ENCODE data around the gene CREB3L4. TPM values are rescaled to one million over a fixed set of nuclear protein-coding genes. Genes with fewer than 3 reads are reported as not detected.

Gene CREB3L4
- total RNA-seq, 1 donor from 2014 or later: 11.1 TPM

DNA sequence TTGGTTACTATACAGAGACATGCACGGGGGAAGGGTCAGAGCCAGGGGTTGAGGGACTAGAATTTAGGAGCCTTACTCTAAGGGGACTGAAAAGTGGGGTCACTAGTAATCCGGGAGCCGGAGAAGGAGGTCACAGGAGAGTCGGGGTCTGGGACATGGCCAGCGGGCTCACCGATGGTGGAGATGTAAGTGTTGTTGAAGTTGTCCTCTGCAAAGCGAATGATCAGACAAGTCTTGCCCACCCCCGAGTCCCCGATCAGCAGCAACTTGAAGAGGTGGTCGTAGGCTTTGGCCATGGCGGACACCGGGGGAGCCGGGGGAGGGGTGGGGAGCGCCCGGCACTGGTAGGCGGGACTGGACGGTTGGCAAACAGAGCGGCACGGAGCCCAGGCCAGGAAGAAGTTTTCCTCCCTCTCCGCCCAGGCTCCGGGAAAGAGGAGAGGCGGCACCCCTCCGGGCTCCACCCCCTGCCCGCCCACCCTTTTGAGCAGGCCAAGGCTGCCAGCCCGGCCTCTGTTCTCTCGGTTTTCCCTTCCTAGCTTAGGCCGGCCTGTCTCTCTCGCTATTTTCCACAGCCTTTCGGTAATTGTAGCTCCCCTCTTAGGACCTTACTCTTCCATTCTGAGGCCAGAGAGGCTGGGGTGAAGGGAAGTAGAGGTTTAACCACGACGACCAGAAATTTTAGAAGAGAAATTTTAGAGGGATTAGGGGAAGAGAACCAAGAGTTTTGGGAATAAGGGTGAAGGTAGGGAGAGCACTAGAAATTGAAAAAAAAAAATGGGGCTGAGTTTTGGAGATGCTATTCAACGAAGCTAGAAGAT is 18.4 kb downstream of the CREB3L4 start, which contains the start of gene RAB13:
Gene RAB13, minus strand, starts transcription at position 399 of the 821 bp plus-strand sequence. Its CDS starts 103 bp downstream, at position 296.
- Mint-ChIP-seq H3K36me3 (ENCODE audit: unreplicated experiment) (peaks cover 13% of the 10 kb centered on the region), H3K9me3 (ENCODE audit: unreplicated experiment) (no peaks in the 10 kb centered on the region), H3K4me1 (ENCODE audit: unreplicated experiment) (peaks cover 37% of the 10 kb centered on the region), H3K27me3 (ENCODE audit: unreplicated experiment) (no peaks in the 10 kb centered on the region), H3K27ac (ENCODE audit: unreplicated experiment) (peak within 1 kb of the TSS; percentile 98), H3K4me3 (ENCODE audit: unreplicated experiment) (peak within 1 kb of the TSS; percentile 99)
- peak; percentile 93 for DNase-seq (ENCODE audit: extremely low spot score, unreplicated experiment)
- TF ChIP-seq, protein P1, sequence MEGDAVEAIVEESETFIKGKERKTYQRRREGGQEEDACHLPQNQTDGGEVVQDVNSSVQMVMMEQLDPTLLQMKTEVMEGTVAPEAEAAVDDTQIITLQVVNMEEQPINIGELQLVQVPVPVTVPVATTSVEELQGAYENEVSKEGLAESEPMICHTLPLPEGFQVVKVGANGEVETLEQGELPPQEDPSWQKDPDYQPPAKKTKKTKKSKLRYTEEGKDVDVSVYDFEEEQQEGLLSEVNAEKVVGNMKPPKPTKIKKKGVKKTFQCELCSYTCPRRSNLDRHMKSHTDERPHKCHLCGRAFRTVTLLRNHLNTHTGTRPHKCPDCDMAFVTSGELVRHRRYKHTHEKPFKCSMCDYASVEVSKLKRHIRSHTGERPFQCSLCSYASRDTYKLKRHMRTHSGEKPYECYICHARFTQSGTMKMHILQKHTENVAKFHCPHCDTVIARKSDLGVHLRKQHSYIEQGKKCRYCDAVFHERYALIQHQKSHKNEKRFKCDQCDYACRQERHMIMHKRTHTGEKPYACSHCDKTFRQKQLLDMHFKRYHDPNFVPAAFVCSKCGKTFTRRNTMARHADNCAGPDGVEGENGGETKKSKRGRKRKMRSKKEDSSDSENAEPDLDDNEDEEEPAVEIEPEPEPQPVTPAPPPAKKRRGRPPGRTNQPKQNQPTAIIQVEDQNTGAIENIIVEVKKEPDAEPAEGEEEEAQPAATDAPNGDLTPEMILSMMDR (IDR thresholded peaks at IDR 0.05): no peak

DNA sequence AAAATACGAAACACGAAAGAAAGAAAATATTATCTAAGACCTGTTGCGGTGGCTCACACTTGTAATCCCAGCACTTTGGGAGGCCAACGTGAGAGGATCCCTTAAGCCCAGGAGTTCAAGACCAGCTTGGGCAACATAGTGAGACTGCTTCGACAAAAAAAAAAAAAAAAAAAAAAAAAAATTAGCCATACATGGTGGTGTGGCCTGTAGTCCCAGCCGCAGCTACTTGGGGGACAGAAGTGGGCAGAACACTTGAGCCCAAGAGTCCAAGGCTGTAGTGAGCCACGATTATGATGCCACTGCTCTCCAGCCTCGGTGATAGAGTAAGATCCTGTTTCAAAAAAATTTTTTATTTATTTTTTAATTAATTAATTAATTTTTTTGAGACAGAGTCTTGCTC is 19.9 kb downstream of the CREB3L4 start:
- Mint-ChIP-seq H3K36me3 (ENCODE audit: unreplicated experiment) (peaks cover 20% of the 10 kb centered on the region), H3K27me3 (ENCODE audit: unreplicated experiment) (no peaks in the 10 kb centered on the region), H3K9me3 (ENCODE audit: unreplicated experiment) (no peaks in the 10 kb centered on the region), H3K4me1 (ENCODE audit: unreplicated experiment) (peaks cover 44% of the 10 kb centered on the region), H3K27ac (ENCODE audit: unreplicated experiment) (peak overlapping the region; percentile 98), H3K4me3 (ENCODE audit: unreplicated experiment) (no peak overlapping the region)
- DNase-seq (ENCODE audit: extremely low spot score, unreplicated experiment): no peak
- TF ChIP-seq, protein P1 (IDR thresholded peaks at IDR 0.05): no peak

DNA sequence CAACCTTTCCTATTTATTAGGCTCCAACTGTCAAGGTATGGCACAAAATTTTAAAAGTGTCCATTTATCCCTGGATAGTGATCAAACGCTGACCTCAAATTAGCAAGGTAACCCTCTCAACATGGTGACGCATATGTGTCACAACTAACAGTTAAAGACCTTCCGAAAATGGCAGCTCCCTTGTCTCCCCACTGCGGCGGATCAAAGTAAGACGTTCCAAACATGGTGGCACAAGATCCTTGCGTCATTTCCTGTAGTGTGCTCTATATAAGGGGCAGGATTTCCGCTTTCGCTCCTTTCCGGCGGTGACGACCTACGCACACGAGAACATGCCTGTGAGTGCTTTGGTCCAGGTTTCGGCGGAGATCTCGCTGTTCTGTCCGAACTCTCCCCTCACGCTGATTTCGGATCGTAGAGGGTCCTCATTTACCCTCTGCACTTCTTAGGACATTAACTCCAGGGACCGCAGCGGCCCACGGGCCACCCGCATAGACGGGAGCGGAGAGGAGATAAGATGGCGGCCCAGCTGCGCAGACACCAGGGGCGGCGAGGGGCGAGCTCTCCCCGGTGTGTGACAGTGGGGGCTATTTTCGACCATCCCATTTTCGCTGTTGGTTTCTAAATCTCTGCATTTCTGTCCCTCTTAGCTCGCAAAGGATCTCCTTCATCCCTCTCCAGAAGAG is 22.9 kb downstream of the CREB3L4 start, which contains the start of gene RPS27:
Gene RPS27, plus strand, starts transcription at position 295 of the 683 bp plus-strand sequence. Its CDS starts 35 bp downstream, at position 330.
- Mint-ChIP-seq H3K27me3 (ENCODE audit: unreplicated experiment) (no peaks in the 10 kb centered on the region), H3K27ac (ENCODE audit: unreplicated experiment) (peak within 1 kb of the TSS; percentile 98), H3K4me3 (ENCODE audit: unreplicated experiment) (peak within 1 kb of the TSS; percentile 93), H3K36me3 (ENCODE audit: unreplicated experiment) (peaks cover 28% of the 10 kb centered on the region), H3K9me3 (ENCODE audit: unreplicated experiment) (peaks cover under 1% of the 10 kb centered on the region), H3K4me1 (ENCODE audit: unreplicated experiment) (peaks cover 29% of the 10 kb centered on the region)
- TF ChIP-seq, protein P1 (IDR thresholded peaks at IDR 0.05): no peak
- DNase-seq (ENCODE audit: extremely low spot score, unreplicated experiment): peak; percentile 94

DNA sequence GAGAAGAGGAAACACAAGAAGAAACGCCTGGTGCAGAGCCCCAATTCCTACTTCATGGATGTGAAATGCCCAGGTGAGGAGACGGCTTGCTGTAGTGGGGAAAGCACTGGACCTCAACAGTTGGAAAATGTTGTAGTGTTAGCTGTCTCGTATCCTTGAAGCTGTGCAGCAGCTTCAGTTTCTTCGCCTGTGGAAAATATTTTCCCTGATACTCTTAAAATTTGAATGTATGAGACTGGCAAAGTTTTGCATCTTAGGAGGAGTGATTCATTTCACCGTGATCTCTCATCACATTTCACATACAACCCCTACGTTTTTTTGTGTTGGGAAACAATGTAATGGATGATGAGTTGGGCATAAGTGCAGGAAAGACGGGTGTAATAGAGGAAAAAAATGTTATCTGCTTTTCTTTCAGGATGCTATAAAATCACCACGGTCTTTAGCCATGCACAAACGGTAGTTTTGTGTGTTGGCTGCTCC is 23.5 kb downstream of the CREB3L4 start:
- H3K27ac Mint-ChIP-seq (ENCODE audit: unreplicated experiment): peak overlapping the region; percentile 98
- peaks cover 30% of the 10 kb centered on the region for H3K36me3 Mint-ChIP-seq (ENCODE audit: unreplicated experiment)
- no peaks in the 10 kb centered on the region for H3K27me3 Mint-ChIP-seq (ENCODE audit: unreplicated experiment)
- H3K4me3 Mint-ChIP-seq (ENCODE audit: unreplicated experiment): peak overlapping the region; percentile 93
- peaks cover 3% of the 10 kb centered on the region for H3K9me3 Mint-ChIP-seq (ENCODE audit: unreplicated experiment)
- peaks cover 29% of the 10 kb centered on the region for H3K4me1 Mint-ChIP-seq (ENCODE audit: unreplicated experiment)
- no peak for DNase-seq (ENCODE audit: extremely low spot score, unreplicated experiment)
- TF ChIP-seq, protein P1 (IDR thresholded peaks at IDR 0.05): no peak

DNA sequence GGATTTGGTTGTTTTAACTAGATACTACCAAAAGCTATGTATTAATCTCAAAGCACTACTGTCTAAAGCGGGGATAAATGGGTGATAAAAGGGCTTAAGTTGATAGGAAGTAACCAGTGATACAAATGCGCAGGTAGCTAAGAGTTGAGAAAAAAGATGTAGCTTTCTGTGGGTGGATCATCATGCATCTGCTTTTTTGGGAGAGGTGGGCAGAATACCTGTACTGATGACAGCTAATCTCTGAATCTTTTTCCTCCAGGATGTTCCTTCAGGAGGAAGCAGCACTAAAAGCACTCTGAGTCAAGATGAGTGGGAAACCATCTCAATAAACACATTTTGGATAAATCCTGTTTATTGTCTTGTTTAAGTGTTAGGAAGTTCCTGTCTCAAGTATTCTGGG is 24.1 kb downstream of the CREB3L4 start:
- Mint-ChIP-seq H3K4me3 (ENCODE audit: unreplicated experiment) (peak overlapping the region; percentile 93), H3K27me3 (ENCODE audit: unreplicated experiment) (no peaks in the 10 kb centered on the region), H3K27ac (ENCODE audit: unreplicated experiment) (peak overlapping the region; percentile 98), H3K9me3 (ENCODE audit: unreplicated experiment) (peaks cover 3% of the 10 kb centered on the region), H3K4me1 (ENCODE audit: unreplicated experiment) (peaks cover 24% of the 10 kb centered on the region), H3K36me3 (ENCODE audit: unreplicated experiment) (peaks cover 30% of the 10 kb centered on the region)
- DNase-seq (ENCODE audit: extremely low spot score, unreplicated experiment): no peak
- TF ChIP-seq, protein P1 (IDR thresholded peaks at IDR 0.05): no peak
